RPMI8226 (cell line): ENCODE measurements around the gene CAMK2B.
"Not testable (repeated sequence)": the region's sequence is repeated elsewhere in the genome, so short reads cannot be mapped to it uniquely, and the experiment has no call there.

Experiments
- DNase-seq: peaks from one replicate; pipeline ENCODE4 v3.0.0-alpha.2; 2015

CAMK2B gene

DNA sequence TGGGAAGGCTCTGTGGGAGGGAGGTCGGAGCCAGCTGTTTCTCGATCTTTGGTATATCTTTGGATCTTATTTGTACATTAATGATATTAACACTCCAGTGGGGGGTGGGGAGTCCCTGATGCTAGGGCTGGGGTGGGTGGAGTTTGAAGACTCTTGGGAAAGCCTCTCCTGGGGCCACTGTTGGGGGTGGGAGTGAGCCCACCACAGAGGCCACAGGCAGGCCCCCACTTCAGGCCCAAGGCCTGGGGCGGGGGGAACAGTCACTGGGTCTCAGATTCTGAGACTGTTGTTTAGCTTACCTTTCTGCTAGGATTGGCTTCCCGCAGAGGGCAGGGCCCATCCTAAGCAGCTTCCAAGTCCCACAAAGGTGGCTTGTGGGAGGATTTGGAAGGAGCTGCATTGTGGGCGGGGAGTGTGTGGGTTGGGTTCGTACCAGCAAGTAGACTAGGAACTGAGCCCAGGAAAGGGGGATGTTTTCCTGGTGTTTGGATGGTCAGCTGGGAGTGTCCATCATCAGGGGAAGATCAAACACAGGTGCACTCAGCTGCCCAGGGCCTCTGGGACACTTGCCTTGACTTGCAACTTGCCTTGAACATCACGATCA lies 112.7 kb downstream of the CAMK2B start:
- DNase-seq: no peak

DNA sequence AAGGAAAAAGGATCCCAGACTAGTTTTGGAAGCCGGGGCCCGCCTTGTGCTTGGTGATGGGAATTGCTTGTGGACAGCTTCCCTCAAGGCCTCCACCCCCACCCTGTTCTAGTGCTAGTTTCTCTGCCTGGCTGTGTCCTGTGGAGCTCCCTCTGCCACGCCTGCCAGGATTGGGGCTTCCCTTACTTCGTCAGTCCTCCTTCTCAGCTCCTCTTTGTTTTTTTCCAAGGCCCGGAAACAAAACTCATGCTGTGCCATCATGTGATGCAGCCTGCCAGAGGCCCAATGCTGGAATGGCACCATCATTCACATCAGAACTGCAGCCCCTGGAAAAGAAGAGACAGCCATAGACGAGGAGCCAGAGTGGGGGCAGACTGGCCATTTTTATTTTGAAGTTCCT lies 113.4 kb downstream of the CAMK2B start:
- no peak for DNase-seq

GRCh38 chr7:44211126-44211675 lies 114.2 kb downstream of the CAMK2B start:
- no peak for DNase-seq

DNA sequence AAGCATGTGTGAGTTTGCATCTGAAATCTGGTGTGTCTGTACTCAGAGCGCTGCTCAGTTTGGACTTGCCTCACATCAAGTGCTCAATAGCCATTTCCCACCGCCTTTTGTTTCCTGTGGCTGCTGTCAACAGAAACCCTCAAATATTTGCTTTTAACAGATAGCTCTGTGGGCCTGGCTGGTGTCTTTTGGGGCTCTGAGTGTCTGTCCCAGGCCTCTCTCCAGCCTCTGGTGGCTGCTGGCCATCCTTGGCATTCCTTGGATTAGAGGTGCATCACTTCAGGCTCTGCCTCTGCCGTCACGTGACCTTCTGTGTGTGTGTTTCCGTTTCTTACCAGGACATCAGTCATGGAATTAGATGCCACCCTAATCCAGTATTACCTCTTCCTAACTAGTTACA lies 115.3 kb downstream of the CAMK2B start:
- DNase-seq: no peak

DNA sequence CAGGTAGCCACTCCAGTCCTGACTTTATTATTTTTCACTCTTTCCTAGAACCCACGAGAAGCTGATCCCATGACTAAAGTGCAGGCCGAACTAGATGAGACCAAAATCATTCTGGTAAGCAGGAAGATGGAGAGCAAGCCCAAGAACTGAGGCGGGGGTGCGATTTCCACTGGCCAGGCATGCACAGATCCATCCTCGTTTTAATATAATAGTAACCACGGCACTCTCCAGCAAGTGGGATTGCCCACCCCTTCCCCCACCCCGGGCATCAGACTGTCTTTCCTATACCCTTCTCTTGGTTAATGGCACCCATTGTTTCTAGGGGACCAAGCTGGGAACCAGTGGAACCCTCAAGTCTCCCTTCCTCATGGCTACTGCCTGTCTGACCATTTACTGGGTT lies 117.3 kb downstream of the CAMK2B start:
- DNase-seq: no peak

DNA sequence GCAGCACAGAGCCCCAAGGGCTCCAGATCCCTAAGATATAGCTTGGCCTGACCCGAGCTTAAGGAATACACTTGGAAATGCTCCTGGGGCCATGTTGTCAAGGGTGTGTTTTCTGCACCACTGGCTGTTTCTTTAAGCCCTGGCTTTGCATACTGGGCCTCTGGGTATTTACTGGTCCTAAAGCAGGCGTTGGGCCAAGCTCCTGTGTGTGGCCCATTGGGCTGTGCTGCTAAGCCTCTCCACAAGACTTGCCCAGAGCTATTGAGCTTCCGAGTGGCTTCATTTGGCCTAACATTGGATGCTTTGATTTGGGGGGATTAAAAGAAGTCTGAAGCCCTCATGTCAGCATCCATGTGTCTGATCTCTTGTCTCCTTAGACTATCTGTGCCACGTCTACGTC lies 119.4 kb downstream of the CAMK2B start:
- DNase-seq: no peak

- DNase-seq: no peak
Measured at GRCh38 chr7:44201813-44202212, 123.6 kb downstream of the CAMK2B start.

- DNase-seq: peak; percentile 99
Measured at GRCh38 chr7:44200699-44201461, 124.5 kb downstream of the CAMK2B start, which contains the start of gene YKT6. YKT6 (plus strand) TSS chr7:44200978; CDS start chr7:44201136, 158 bp downstream.

DNA sequence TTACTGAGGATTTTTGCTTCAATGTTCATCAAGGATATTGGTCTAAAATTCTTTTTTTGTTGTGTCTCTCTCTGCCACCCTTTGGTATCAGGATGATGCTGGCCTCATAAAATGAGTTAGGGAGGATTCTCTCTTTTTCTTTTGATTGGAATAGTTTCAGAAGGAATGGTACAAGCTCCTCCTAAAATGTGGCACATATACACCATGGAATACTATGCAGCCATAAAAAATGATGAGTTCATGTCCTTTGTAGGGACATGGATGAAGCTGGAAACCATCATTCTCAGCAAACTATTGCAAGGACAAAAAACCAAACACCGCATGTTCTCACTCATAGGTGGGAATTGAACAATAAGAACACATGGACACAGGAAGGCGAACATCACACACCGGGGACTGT lies 125.2 kb downstream of the CAMK2B start:
- DNase-seq: not testable (repeated sequence)

DNA sequence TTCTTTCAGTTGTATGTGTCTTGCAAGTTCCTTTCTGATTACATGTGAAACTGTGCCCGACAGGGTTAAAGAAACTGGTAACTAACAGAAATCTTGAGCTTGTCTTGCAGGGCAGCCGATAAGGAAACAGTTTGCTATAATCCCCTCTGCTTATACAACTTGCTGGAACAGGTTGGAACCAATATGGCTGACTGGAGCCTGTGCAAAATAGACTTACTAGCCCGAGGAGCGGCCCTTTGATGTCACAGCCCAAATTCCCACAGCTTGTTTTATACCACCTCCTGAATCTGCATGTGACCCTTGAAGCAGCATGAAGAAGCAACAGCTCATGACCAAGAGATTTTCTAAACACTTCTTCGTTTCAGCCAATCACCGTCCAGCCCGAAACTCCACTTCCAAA lies 127.9 kb downstream of the CAMK2B start:
- DNase-seq: no peak

DNA sequence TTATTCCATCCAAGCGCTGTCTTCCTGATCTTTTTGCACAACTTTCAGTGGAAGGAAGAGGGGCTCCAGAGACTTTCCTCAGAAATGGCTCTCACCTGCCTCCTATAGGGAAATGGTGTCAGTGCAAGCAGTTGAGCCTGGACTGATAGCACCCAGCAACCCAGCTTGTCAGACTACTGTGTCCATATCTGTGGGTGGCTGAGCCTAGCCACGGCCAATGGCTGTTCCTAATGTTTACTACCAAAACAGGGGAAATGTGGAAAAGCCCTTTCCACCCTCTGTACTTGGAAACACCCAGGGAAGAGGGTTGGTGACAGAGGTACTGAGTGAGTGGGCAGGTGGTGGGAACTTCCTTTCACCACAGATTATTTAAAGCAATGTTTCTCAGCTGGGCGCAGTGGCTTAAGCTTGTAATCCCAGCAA lies 128.9 kb downstream of the CAMK2B start:
- DNase-seq: peak; percentile 65

GRCh38 chr7:44195889-44196288 lies 129.5 kb downstream of the CAMK2B start:
- peak; percentile 48 for DNase-seq

DNA sequence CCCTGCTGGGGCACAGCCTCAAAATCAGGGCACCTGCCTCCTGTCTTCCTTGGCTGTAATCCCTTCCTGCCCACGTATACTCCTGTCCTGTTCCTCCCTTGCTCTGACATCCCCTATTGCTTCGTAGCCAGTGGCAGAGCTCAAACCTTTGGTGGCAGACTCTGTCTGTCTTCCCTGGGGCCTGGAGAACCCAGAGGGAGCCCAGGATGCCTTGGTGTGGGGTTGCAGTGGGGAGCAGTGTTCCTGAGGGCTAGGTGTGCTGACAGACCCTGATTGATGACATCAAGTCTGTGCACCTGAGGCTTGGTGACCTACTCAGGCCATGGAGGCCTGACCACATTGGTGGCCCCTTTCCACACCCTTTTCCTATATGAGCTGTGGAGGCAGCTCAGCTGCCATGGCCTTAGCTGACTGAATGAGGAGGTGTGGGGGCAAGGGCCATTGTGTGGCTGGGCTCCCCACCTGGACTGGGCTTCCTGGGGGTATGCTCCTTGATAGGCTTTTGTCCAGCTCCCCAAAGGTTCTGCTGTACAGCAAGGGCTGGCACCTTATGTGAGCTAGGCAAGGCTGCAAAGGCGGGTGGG lies 130.7 kb downstream of the CAMK2B start:
- no peak for DNase-seq

DNA sequence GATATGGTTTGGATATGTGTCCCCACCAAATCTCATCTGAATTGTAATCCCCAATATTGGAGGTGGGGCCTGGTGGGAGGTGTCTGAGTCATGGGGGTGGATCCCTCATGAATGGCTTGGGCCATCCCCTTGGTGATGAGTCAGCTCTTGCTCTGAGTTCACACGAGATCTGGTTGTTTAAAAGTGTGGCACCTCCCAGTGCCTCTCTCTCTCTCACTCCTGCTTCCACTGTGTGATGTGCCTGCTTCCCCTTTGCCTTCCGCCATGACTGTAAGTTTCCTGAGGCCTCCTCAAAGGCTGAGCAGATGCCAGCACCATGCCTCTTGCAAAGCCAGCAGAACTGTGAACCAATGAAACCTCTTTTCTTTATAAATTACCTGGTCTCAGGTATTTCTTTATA lies 131.3 kb downstream of the CAMK2B start:
- DNase-seq: no peak

DNA sequence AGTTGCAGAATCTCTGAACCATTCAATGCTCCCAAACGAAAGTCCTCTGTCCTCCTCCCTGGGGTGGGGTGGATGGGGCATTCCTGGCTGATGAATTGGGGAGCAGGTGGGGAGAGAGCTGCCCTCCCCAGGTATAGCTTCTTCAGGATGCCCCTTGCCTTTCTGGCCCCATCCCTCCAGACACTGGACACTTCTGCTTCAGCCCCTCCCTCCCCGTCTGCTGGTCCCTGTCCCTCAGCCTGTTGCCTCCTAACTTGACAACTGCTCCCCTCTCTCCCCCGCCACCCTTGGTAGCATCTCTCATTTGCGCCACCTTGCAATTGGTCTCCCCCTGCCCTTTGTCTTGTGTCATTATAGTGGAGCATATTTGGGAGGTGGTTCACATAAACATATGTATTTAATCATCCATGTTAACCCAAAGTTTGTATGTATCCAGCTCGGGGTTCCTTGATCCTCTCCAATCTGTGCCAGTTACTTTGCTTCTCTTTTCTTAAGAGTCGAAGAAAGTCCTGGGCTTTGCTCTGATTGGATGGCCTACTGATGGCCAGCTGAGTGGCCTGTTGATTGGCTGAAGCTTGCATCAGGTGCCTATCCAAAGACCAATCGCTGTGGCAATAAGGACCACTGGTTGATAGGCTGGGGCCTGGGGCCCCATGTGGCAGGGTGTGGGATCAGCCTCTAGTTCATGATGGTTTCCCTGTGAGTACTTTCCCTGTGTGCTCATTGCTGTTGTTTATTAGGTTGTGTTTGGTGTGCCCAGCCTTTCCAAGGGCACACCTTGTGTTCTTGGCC lies 132.2 kb downstream of the CAMK2B start:
- DNase-seq: no peak

GRCh38 chr7:44191171-44191570 lies 134.2 kb downstream of the CAMK2B start:
- DNase-seq: no peak

- no peak for DNase-seq
Measured at GRCh38 chr7:44189993-44190872, 135.2 kb downstream of the CAMK2B start.

DNA sequence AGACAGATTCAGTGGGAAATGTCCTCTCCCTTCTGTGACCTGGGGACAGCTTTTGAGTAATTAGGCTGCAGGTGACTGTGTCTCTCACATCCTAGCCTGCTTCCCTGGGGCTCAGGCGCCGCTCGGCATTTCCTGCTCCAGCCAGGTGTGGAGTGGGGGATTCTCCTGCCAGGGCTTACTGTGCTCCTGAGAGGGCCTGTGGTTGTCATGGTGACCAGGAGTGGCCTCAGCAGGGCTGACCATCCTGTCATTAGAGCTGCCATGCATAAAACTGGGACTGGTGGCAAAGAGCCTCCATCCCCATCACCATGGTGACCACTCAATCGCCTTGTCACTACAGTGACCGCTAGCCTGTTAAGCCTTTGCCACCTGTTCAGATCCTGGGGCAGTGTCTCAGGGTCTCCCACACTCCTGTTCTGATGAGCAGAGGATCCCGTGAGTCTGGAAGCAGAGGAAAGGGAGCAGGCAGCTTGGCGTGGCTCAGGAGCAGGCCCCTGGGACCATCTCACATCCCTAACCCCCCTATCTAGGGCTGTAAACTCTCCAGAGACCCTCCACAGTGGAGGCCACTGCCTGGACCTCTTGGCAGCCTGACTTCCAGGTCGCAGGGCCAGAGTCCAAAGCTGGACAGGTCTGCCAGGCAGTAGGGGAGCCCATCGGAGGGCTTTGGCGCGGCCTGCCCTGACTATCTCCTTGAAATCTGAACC lies 136.0 kb downstream of the CAMK2B start, which contains the start of gene GCK:
Gene GCK (minus strand): TSS at position 154 of the 707 bp plus-strand sequence. CDS start 486 bp downstream, outside the sequence.
- DNase-seq: no peak

GRCh38 chr7:44188480-44189225 lies 136.7 kb downstream of the CAMK2B start:
- no peak for DNase-seq

GRCh38 chr7:44187636-44188416 lies 137.6 kb downstream of the CAMK2B start:
- DNase-seq: peak; percentile 47
